Smooth muscle cell of trachea (primary cell): ENCODE results near the gene CEP192. TPM values are rescaled to one million over a fixed set of nuclear protein-coding genes. Genes with fewer than 3 reads are reported as not detected.

Source experiments
- total RNA-seq: library from RNA; depleted of rRNA; stranded (reverse); fragments of >200 nt; gene quantifications from 2 replicates; pipeline ENCODE4 v1.2.1, GENCODE V29; 2014

Gene CEP192, protein sequence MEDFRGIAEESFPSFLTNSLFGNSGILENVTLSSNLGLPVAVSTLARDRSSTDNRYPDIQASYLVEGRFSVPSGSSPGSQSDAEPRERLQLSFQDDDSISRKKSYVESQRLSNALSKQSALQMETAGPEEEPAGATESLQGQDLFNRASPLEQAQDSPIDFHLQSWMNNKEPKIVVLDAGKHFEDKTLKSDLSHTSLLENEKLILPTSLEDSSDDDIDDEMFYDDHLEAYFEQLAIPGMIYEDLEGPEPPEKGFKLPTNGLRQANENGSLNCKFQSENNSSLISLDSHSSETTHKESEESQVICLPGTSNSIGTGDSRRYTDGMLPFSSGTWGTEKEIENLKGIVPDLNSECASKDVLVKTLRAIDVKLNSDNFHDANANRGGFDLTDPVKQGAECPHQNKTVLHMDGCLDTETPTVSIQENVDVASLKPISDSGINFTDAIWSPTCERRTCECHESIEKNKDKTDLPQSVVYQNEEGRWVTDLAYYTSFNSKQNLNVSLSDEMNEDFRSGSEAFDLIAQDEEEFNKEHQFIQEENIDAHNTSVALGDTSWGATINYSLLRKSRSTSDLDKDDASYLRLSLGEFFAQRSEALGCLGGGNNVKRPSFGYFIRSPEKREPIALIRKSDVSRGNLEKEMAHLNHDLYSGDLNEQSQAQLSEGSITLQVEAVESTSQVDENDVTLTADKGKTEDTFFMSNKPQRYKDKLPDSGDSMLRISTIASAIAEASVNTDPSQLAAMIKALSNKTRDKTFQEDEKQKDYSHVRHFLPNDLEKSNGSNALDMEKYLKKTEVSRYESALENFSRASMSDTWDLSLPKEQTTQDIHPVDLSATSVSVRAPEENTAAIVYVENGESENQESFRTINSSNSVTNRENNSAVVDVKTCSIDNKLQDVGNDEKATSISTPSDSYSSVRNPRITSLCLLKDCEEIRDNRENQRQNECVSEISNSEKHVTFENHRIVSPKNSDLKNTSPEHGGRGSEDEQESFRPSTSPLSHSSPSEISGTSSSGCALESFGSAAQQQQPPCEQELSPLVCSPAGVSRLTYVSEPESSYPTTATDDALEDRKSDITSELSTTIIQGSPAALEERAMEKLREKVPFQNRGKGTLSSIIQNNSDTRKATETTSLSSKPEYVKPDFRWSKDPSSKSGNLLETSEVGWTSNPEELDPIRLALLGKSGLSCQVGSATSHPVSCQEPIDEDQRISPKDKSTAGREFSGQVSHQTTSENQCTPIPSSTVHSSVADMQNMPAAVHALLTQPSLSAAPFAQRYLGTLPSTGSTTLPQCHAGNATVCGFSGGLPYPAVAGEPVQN (N-terminal part only)
- 26.1 and 39.4 TPM in 2 replicates for total RNA-seq

DNA sequence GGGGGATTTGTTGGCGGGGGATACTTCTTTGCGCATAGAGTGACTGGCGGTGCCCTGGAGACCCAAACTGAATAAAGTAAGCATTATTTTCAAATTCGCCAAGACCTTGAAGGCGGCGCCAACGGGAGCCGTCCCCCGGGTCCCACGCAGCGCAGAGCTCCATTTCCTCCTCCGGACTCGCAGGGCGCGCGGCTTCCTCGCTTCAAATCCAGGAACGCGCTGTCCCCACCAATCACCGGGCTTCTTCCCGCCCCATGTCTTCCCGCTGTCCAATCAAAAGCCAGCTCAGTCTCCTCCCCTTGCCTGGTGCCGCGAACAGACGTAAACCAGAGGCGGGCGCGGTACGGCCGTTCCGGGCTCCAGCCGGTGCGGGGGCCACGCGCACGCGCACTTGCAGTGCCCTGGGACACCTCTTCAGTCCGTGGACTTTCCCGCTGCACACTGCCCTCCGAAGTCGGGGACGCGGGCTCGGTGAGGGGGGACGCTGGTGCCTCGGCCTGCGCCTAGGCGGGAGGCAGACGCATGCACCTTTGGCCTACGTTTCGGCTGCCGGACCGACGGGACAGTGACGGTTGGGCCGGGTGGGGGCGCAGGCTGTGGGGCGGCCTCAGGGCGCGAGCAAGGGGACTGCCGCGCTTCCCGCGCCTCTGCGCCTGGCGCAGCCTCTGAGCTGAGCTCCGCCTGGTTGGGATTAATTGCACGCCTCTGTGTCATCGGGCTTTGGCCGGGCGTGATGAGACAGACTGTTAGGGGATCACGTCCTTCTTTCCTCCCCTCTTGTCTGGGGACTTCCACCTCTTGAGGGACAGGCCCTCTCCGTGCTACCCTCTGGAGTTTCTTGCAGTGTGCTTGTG, at the start of gene CEP192:
CEP192 (plus strand) TSS at position 396 of the 854 bp plus-strand sequence. CDS start 8,063 bp downstream, outside the sequence.

DNA sequence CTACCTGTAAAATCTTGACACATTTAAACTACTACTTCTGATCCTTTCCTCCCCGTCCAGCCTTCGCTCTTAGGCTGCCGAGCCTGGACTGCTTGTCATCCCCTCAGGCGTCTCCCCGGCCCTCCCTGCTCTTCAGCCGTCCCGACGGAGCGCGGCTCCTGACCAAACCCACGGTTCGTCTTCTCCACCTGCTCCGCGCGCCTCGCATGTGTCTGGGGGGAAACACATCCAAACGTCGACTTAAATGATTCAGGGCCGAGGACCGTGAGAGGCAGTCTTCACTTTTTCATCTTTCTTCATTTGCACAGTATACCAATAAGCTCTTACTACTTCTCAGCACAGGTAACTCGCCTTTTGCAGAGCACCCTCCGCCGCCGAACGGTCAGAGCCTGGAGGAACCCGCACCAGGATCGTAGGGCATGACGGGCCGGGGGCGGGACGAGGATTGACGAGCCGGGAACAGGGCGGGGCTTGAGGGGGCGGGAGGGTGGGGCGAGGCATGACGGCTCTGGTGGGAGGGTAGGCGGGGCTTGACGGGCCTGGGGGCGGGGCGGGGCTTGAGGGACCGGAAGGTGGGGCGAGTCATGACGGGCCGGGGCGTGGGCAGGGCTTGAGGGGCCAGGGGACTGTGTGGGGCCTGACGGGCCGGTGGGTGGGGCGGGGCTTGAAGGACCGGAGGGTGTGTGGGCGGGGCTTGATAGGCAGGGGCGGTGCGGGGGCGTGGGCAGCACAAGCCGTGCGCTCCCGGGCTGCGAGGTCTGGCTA, 43.7 kb upstream of the CEP192 start, which contains the start of gene SEH1L:
SEH1L (plus strand) TSS at position 727 of the 765 bp plus-strand sequence. CDS start 111 bp downstream, outside the sequence.

Other genes starting within 250 kb of the CEP192 start
- gene PTPN2, start 107.1 kb upstream of the CEP192 start, total RNA-seq, result 20.3 and 25.7 TPM in 2 replicates
- 40.9 and 59.1 TPM in 2 replicates for gene SEH1L, start 43.4 kb upstream of the CEP192 start, total RNA-seq
- under 0.01 and 0.17 TPM in 2 replicates for gene LDLRAD4, start 227.4 kb downstream of the CEP192 start, total RNA-seq